B cell (primary cell): ENCODE data around the gene PRDM5.

Experiments
- EZH2 ChIP-seq: IDR thresholded peaks from 2 replicates; pipeline ENCODE4 v1.6.1; 2012; ENCODE audit warnings: borderline replicate concordance, low read depth, mild to moderate bottlenecking, moderate library complexity, low read length; ENCODE audit not compliant: insufficient read depth, poor library complexity, severe bottlenecking
- TF ChIP-seq, protein P1 (sequence below): fragments of 200-600 bp; IDR thresholded peaks from one replicate; pipeline ENCODE4 v1.8.0; 2022; ENCODE audit warnings: antibody characterized with exemption, mild to moderate bottlenecking

- TF ChIP-seq, protein P1, sequence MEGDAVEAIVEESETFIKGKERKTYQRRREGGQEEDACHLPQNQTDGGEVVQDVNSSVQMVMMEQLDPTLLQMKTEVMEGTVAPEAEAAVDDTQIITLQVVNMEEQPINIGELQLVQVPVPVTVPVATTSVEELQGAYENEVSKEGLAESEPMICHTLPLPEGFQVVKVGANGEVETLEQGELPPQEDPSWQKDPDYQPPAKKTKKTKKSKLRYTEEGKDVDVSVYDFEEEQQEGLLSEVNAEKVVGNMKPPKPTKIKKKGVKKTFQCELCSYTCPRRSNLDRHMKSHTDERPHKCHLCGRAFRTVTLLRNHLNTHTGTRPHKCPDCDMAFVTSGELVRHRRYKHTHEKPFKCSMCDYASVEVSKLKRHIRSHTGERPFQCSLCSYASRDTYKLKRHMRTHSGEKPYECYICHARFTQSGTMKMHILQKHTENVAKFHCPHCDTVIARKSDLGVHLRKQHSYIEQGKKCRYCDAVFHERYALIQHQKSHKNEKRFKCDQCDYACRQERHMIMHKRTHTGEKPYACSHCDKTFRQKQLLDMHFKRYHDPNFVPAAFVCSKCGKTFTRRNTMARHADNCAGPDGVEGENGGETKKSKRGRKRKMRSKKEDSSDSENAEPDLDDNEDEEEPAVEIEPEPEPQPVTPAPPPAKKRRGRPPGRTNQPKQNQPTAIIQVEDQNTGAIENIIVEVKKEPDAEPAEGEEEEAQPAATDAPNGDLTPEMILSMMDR = no peak
- no peak for TF ChIP-seq EZH2
These were observed 17.2 kb upstream of the PRDM5 start for GRCh38 chr4:120939693-120940092.
